HG02588 (cell line): ENCODE data around the gene SPATA13.
A peak's percentile ranks its signal among the peaks of the same experiment; 100 is the strongest.

ENCODE experiments used
- ATAC-seq: cut with Tn5 transposase; IDR thresholded peaks from one replicate; pipeline ENCODE4 v1.9.1; 2021; ENCODE audit warnings: mild to moderate bottlenecking, moderate library complexity; ENCODE audit not compliant: unreplicated experiment

Gene SPATA13

GRCh38 chr13:24141333-24141910, 19.1 kb upstream of the SPATA13 start:
- no peak for ATAC-seq

- ATAC-seq = no peak
Observed at GRCh38 chr13:24142453-24142852, 18.1 kb upstream of the SPATA13 start.

GRCh38 chr13:24142886-24143285, 17.6 kb upstream of the SPATA13 start:
- no peak for ATAC-seq

- no peak for ATAC-seq
Observed at GRCh38 chr13:24145240-24145639, 15.3 kb upstream of the SPATA13 start.

GRCh38 chr13:24145674-24146073, 14.8 kb upstream of the SPATA13 start:
- no peak for ATAC-seq

- no peak for ATAC-seq
Observed at GRCh38 chr13:24146961-24147569, 13.5 kb upstream of the SPATA13 start.

GRCh38 chr13:24147570-24147963, 13.0 kb upstream of the SPATA13 start:
- ATAC-seq = no peak

GRCh38 chr13:24148414-24149235, 11.9 kb upstream of the SPATA13 start:
- no peak for ATAC-seq

- no peak for ATAC-seq
Observed at GRCh38 chr13:24149246-24150032, 11.1 kb upstream of the SPATA13 start.

GRCh38 chr13:24150572-24150971, 9.9 kb upstream of the SPATA13 start:
- no peak for ATAC-seq

- no peak for ATAC-seq
Observed at GRCh38 chr13:24151864-24152263, 8.7 kb upstream of the SPATA13 start.

- no peak for ATAC-seq
Observed at GRCh38 chr13:24152292-24153214, 8.0 kb upstream of the SPATA13 start.

GRCh38 chr13:24153347-24153746, 7.2 kb upstream of the SPATA13 start:
- no peak for ATAC-seq

- ATAC-seq = no peak
Observed at GRCh38 chr13:24153979-24154701, 6.4 kb upstream of the SPATA13 start.

- ATAC-seq = no peak
Observed at GRCh38 chr13:24159357-24159756, 1.2 kb upstream of the SPATA13 start.

- peak; percentile 39 for ATAC-seq
Observed at GRCh38 chr13:24161010-24161775, 673 bp downstream of the SPATA13 start.

- ATAC-seq = no peak
Observed at GRCh38 chr13:24161980-24162525, 1.5 kb downstream of the SPATA13 start.

GRCh38 chr13:24162604-24163003, 2.1 kb downstream of the SPATA13 start:
- ATAC-seq = no peak

GRCh38 chr13:24165746-24166145, 5.2 kb downstream of the SPATA13 start:
- ATAC-seq = no peak
